Thyroid gland (tissue), 4 donors: ENCODE results near the gene CPVL.

ENCODE experiments used
- CTCF ChIP-seq, 6 experiments: fragments of 200-600 bp in 3 of 6; fragments of 450-650 bp in 3 of 6; sonication (generic) in 3 of 6; IDR thresholded peaks; one replicate each; pipeline ENCODE4 v1.5.1; 2016 to 2019; ENCODE audit warnings: antibody characterized with exemption in 6 of 6, mild to moderate bottlenecking in 2 of 6, inconsistent platforms in 1 of 6, moderate library complexity in 1 of 6
- POLR2A ChIP-seq, 2 donors: fragments of 450-650 bp; IDR thresholded peaks; one replicate each; pipeline ENCODE4 v1.6.1; 2017; ENCODE audit warnings: antibody characterized with exemption in 2 of 2, mild to moderate bottlenecking in 2 of 2, moderate library complexity in 1 of 2

GRCh38 chr7:29192811-29193210 lies 46.5 kb upstream of the CPVL start:
- TF ChIP-seq CTCF (IDR thresholded peaks at IDR 0.05) (no peak), POLR2A (IDR thresholded peaks at IDR 0.05) (no peak)
